ENCODE results near the gene SSH2. TPM values are rescaled to one million over a fixed set of nuclear protein-coding genes. Genes with fewer than 3 reads are reported as not detected.

SSH2 gene
- total and polyA plus RNA-seq, 2 of the 13 experiments (the other 11 are each of a cell fraction or from before 2014, with no cell fraction given), result 6.0 to 6.4 TPM

DNA sequence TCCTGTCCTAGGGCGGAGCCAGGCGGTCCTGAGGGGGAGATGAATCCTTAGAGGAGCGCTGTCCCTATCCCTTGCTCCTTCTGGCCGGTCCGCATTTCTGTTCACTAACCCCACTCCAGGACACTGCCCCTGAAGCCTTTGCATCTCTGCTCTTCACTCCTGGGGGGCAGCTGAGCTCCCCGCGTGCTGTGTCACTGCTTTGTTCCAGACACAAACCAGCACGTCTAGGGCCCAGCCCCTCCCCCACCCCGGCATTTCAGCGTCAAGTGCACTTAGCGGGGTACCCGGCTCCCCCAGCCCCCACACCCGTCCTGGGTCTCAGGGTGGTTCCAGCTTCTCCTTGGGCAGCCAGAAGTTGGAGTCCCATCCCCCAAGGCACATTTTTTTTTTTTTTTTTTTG is 316.2 kb downstream of the SSH2 start:
- DNase-seq (ENCODE audit: low spot score) (no peak), ATAC-seq (no peak), FAIRE-seq (no peak)
- ChIA-PET POLR2A (interaction anchor here (0.7 to 1.1 kb wide), 4 partner anchors 22 to 46 kb away, joined by 3 to 4 read pairs (median 3); no protein-coding TSS in a partner anchor), CTCF (ENCODE audit: low intra/inter-chr PET ratio, low total read pairs) (interaction anchor here (2.3 kb wide), 1 partner anchor 34 kb away, joined by 13 read pairs; no protein-coding TSS in a partner anchor)
- Histone ChIP-seq H3K79me2 (ENCODE audit: insufficient read depth, low read length) (no peaks in the 10 kb centered on the region), H2AFZ (ENCODE audit: low read length) (no peak overlapping the region), H3K9me3 (ENCODE audit: low read length) (no peaks in the 10 kb centered on the region), H4K20me1 (ENCODE audit: insufficient read depth, low read length) (no peaks in the 10 kb centered on the region), H3K4me3 (replicated peaks in 1 of 3; ENCODE audit: insufficient read depth in 1 of 3, low read depth in 2 of 3, low read length in 3 of 3) (peak overlapping the region; percentile 25 to 75 (median 43); a peak in 5 of 6 replicates), H3K4me1 (ENCODE audit: insufficient read depth, low read length) (peaks cover 51% of the 10 kb centered on the region), H3K36me3 (replicated peaks in 1 of 2; ENCODE audit: control insufficient read depth in 1 of 2, insufficient read depth in 2 of 2, low read length in 2 of 2) (no peaks in the 10 kb centered on the region), H3K4me2 (ENCODE audit: low read depth, low read length) (peak overlapping the region; percentile 97), H3K9ac (ENCODE audit: insufficient read depth, low read depth, low read length) (no peak overlapping the region), H3K27me3 (ENCODE audit: control insufficient read depth in 1 of 2, insufficient read depth in 2 of 2, low read length in 2 of 2) (peaks cover 1 to 49% of the 10 kb centered on the region in 2 experiments; a peak in 4 of 5 replicates), H3K27ac (ENCODE audit: extremely low read length, insufficient read depth, low read length) (no peak overlapping the region)
- intact Hi-C loops (cut with micrococcal nuclease; ENCODE audit: unreplicated experiment) (no loop called here), in situ Hi-C loops (cut with HindIII; ENCODE audit: extremely low pct_ligation_motif_present, low pct_unique_long_range_greater_than_20kb) (no loop called here)
- BruUV-seq (replicated peaks), result no TSS peak
- 9% methylated on average over 13 of the region's 13 CpGs for WGBS (ENCODE audit: low lambda C conversion rate)
- TF ChIP-seq ZNF563 (CRISPR knock-in tag; IDR thresholded peaks at IDR 0.05) (no peak), ZFP36 (IDR thresholded peaks at IDR 0.05; ENCODE audit: borderline replicate concordance, low read depth, low read length, partially characterized antibody) (no peak), PAX8 (CRISPR knock-in tag; IDR thresholded peaks at IDR 0.05; ENCODE audit: borderline replicate concordance) (no peak; the same call in 1 of the 2 replicates), ZNF607 (CRISPR knock-in tag; IDR thresholded peaks at IDR 0.05; ENCODE audit: borderline replicate concordance) (no peak), SOX13 (IDR thresholded peaks at IDR 0.05) (no peak), SOX13 (CRISPR knock-in tag; conservative IDR thresholded peaks at IDR 0.05 in 1 of 2, IDR thresholded peaks at IDR 0.05 in 1 of 2) (no peak), STAT5B (CRISPR knock-in tag; IDR thresholded peaks at IDR 0.05) (no peak), CAMTA2 (CRISPR knock-in tag; IDR thresholded peaks at IDR 0.05; ENCODE audit: borderline replicate concordance) (peak; percentile 32; the same call in 1 of the 2 replicates), MED13 (CRISPR knock-in tag; IDR thresholded peaks at IDR 0.05) (no peak), FOXO1 (CRISPR knock-in tag; IDR thresholded peaks at IDR 0.05) (no peak)
- TF ChIP-seq, protein P1, sequence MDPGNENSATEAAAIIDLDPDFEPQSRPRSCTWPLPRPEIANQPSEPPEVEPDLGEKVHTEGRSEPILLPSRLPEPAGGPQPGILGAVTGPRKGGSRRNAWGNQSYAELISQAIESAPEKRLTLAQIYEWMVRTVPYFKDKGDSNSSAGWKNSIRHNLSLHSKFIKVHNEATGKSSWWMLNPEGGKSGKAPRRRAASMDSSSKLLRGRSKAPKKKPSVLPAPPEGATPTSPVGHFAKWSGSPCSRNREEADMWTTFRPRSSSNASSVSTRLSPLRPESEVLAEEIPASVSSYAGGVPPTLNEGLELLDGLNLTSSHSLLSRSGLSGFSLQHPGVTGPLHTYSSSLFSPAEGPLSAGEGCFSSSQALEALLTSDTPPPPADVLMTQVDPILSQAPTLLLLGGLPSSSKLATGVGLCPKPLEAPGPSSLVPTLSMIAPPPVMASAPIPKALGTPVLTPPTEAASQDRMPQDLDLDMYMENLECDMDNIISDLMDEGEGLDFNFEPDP (CRISPR knock-in tag; conservative IDR thresholded peaks at IDR 0.05), result 0 out of 2 replicates have a peak, but pooled peaks have one; percentile 16
- TF ChIP-seq, protein P2, sequence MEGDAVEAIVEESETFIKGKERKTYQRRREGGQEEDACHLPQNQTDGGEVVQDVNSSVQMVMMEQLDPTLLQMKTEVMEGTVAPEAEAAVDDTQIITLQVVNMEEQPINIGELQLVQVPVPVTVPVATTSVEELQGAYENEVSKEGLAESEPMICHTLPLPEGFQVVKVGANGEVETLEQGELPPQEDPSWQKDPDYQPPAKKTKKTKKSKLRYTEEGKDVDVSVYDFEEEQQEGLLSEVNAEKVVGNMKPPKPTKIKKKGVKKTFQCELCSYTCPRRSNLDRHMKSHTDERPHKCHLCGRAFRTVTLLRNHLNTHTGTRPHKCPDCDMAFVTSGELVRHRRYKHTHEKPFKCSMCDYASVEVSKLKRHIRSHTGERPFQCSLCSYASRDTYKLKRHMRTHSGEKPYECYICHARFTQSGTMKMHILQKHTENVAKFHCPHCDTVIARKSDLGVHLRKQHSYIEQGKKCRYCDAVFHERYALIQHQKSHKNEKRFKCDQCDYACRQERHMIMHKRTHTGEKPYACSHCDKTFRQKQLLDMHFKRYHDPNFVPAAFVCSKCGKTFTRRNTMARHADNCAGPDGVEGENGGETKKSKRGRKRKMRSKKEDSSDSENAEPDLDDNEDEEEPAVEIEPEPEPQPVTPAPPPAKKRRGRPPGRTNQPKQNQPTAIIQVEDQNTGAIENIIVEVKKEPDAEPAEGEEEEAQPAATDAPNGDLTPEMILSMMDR (CRISPR knock-in tag; IDR thresholded peaks at IDR 0.05), result no peak
- TF ChIP-seq, protein P3, sequence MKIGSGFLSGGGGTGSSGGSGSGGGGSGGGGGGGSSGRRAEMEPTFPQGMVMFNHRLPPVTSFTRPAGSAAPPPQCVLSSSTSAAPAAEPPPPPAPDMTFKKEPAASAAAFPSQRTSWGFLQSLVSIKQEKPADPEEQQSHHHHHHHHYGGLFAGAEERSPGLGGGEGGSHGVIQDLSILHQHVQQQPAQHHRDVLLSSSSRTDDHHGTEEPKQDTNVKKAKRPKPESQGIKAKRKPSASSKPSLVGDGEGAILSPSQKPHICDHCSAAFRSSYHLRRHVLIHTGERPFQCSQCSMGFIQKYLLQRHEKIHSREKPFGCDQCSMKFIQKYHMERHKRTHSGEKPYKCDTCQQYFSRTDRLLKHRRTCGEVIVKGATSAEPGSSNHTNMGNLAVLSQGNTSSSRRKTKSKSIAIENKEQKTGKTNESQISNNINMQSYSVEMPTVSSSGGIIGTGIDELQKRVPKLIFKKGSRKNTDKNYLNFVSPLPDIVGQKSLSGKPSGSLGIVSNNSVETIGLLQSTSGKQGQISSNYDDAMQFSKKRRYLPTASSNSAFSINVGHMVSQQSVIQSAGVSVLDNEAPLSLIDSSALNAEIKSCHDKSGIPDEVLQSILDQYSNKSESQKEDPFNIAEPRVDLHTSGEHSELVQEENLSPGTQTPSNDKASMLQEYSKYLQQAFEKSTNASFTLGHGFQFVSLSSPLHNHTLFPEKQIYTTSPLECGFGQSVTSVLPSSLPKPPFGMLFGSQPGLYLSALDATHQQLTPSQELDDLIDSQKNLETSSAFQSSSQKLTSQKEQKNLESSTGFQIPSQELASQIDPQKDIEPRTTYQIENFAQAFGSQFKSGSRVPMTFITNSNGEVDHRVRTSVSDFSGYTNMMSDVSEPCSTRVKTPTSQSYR (CRISPR knock-in tag; IDR thresholded peaks at IDR 0.05; ENCODE audit: borderline replicate concordance), result 0 out of 2 replicates have a peak, but pooled peaks have one; percentile 16
- TF ChIP-seq, protein P4, sequence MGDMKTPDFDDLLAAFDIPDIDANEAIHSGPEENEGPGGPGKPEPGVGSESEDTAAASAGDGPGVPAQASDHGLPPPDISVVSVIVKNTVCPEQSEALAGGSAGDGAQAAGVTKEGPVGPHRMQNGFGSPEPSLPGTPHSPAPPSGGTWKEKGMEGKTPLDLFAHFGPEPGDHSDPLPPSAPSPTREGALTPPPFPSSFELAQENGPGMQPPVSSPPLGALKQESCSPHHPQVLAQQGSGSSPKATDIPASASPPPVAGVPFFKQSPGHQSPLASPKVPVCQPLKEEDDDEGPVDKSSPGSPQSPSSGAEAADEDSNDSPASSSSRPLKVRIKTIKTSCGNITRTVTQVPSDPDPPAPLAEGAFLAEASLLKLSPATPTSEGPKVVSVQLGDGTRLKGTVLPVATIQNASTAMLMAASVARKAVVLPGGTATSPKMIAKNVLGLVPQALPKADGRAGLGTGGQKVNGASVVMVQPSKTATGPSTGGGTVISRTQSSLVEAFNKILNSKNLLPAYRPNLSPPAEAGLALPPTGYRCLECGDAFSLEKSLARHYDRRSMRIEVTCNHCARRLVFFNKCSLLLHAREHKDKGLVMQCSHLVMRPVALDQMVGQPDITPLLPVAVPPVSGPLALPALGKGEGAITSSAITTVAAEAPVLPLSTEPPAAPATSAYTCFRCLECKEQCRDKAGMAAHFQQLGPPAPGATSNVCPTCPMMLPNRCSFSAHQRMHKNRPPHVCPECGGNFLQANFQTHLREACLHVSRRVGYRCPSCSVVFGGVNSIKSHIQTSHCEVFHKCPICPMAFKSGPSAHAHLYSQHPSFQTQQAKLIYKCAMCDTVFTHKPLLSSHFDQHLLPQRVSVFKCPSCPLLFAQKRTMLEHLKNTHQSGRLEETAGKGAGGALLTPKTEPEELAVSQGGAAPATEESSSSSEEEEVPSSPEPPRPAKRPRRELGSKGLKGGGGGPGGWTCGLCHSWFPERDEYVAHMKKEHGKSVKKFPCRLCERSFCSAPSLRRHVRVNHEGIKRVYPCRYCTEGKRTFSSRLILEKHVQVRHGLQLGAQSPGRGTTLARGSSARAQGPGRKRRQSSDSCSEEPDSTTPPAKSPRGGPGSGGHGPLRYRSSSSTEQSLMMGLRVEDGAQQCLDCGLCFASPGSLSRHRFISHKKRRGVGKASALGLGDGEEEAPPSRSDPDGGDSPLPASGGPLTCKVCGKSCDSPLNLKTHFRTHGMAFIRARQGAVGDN (CRISPR knock-in tag; IDR thresholded peaks at IDR 0.05), result no peak

All from HepG2 (cell line).